GM23248 (cell line): ENCODE results near the gene SEPTIN10.

Experiments
- EZH2 ChIP-seq: fragments of 200-600 bp; sonication (generic); IDR thresholded peaks from 2 replicates; pipeline ENCODE4 v1.6.1; 2018; ENCODE audit warnings: antibody characterized with exemption, mild to moderate bottlenecking; ENCODE audit not compliant: insufficient read depth, poor library complexity, severe bottlenecking
- EZH2phosphoT487 ChIP-seq: fragments of 200-600 bp; sonication (generic); IDR thresholded peaks from 2 replicates; pipeline ENCODE4 v1.6.1; 2018; ENCODE audit warnings: antibody characterized with exemption, moderate library complexity, mild to moderate bottlenecking, low read depth; ENCODE audit not compliant: insufficient read depth

DNA sequence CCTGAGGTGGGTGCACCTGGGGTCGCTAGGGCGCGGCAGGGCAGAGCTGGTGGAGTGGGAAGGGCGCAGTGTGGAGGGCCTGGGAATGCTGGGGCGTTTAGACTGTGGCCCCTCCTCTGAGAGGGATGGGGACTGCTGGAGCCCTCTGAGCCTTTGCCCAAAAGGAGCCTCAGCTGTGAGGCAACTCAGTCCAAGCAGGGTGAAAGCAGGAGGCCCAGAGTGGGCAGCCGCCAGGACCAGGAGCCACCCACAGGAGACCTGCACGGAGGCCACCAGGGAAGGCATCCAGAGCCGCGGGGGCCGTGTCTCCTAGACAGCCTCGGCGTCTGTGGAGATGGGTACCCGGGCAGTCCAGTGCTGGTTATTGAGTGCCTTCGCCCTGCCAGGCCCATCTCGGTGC lies 114.9 kb downstream of the SEPTIN10 start:
- no peak for TF ChIP-seq EZH2
- no peak for TF ChIP-seq EZH2phosphoT487
